T-helper 1 cell treated with Interleukin-12 subunit alpha and Interleukin-12 subunit beta and Interleukin-4 antibody, amounts not matched to agents 30 ng/mL and 1 ng/mL, for 36 hours (primary cell): ENCODE data around the gene HTRA2. TPM values are rescaled to one million over a fixed set of nuclear protein-coding genes. Genes with fewer than 3 reads are reported as not detected.

Experiments used
- intact Hi-C: fragments of 100-400 bp; cut with micrococcal nuclease; formaldehyde crosslinking; loops from one replicate; pipeline ENCODE4 v1.15.1; 2024
- total RNA-seq: library from RNA; stranded (reverse); gene quantifications from 2 replicates; pipeline ENCODE4 v1.2.3, GENCODE V29; 2022

The HTRA2 gene
- total RNA-seq, 1 donor from 2014 or later = 60.0 TPM

GRCh38 chr2:74514368-74515270 lies 15.1 kb upstream of the HTRA2 start, which contains the start of gene TLX2:
Gene TLX2, plus strand, starts transcription at chr2:74514450. Its CDS starts 357 bp downstream, at chr2:74514807.
- intact Hi-C loops = loop anchor here (1.0 kb wide), 1 partner anchor 18 kb away; no protein-coding TSS in a partner anchor

GRCh38 chr2:74515271-74515980 lies 14.3 kb upstream of the HTRA2 start:
- intact Hi-C loops = no loop called here

GRCh38 chr2:74515981-74516633 lies 13.6 kb upstream of the HTRA2 start:
- intact Hi-C loops = loop anchor here (1.0 kb wide), 3 partner anchors 9 to 17 kb away; partner anchors contain the start of genes AUP1, HTRA2, LBX2 and PCGF1

GRCh38 chr2:74516650-74517049 lies 13.1 kb upstream of the HTRA2 start:
- intact Hi-C loops = loop anchor here (1.0 kb wide), 3 partner anchors 9 to 17 kb away; partner anchors contain the start of genes AUP1, HTRA2, LBX2 and PCGF1

GRCh38 chr2:74522516-74522915 lies 7.2 kb upstream of the HTRA2 start:
- intact Hi-C loops = no loop called here

GRCh38 chr2:74524005-74524404 lies 5.7 kb upstream of the HTRA2 start:
- intact Hi-C loops = no loop called here

- intact Hi-C loops = no loop called here
Observed at GRCh38 chr2:74524955-74525716, 4.6 kb upstream of the HTRA2 start.

GRCh38 chr2:74525717-74526648 lies 3.8 kb upstream of the HTRA2 start, which contains the start of gene DQX1:
Gene DQX1, minus strand, starts transcription at chr2:74526231. Its CDS starts 502 bp downstream, at chr2:74525729.
- intact Hi-C loops = loop anchor here (1.0 kb wide), 1 partner anchor 321 kb away; no protein-coding TSS in a partner anchor

GRCh38 chr2:74526649-74527230 lies 3.0 kb upstream of the HTRA2 start:
- intact Hi-C loops = loop anchor here (1.0 kb wide), 1 partner anchor 321 kb away; no protein-coding TSS in a partner anchor

- intact Hi-C loops = loop anchor here (2.0 kb wide), 1 partner anchor 45 kb away; the partner anchor contains the start of genes CCDC142 and TTC31
Observed at GRCh38 chr2:74527741-74528140, 2.0 kb upstream of the HTRA2 start.

GRCh38 chr2:74528600-74529356 lies 955 bp upstream of the HTRA2 start:
- intact Hi-C loops = loop anchor here (1.0 to 2.0 kb wide), 16 partner anchors 12 to 1294 kb away; partner anchors contain the start of genes C2orf81, CCDC142, CCT7 and DGUOK

- intact Hi-C loops = loop anchor here (1.0 kb wide), 1 partner anchor 1145 kb away; the partner anchor contains the start of gene ALMS1
Observed at GRCh38 chr2:74530239-74531187, 780 bp downstream of the HTRA2 start.

GRCh38 chr2:74531666-74532065 lies 1.9 kb downstream of the HTRA2 start:
- intact Hi-C loops = loop anchor here (1.0 kb wide), 6 partner anchors 17 to 281 kb away; partner anchors contain the start of genes TLX2 and TTC31

GRCh38 chr2:74532222-74532621 lies 2.5 kb downstream of the HTRA2 start:
- intact Hi-C loops = loop anchor here (1.0 kb wide), 6 partner anchors 18 to 282 kb away; partner anchors contain the start of genes TLX2 and TTC31

GRCh38 chr2:74533464-74533863 lies 3.7 kb downstream of the HTRA2 start:
- intact Hi-C loops = no loop called here

GRCh38 chr2:74534411-74534810 lies 4.7 kb downstream of the HTRA2 start:
- intact Hi-C loops = no loop called here
